HEK293 (cell line): Measurements from ENCODE around the gene MYOZ3.

Source experiments
- EGR2 ChIP-seq: fragments of 450-650 bp; formaldehyde crosslinking; IDR thresholded peaks from 2 replicates; pipeline ENCODE4 v1.5.1; 2016; ENCODE audit warnings: low read depth, missing biosample characterization, missing genetic modification characterization
- HOXC10 ChIP-seq: sonication (generic); formaldehyde crosslinking; IDR thresholded peaks from 2 replicates; pipeline ENCODE4 v1.8.1; 2023; ENCODE audit warnings: mild to moderate bottlenecking, missing genetic modification reagents
- KLF1 ChIP-seq: fragments of 450-650 bp; formaldehyde crosslinking; IDR thresholded peaks from 2 replicates; pipeline ENCODE4 v1.5.1; 2016; ENCODE audit warnings: missing biosample characterization, missing genetic modification characterization
- MYNN ChIP-seq: fragments of 450-650 bp; formaldehyde crosslinking; IDR thresholded peaks from 2 replicates; pipeline ENCODE4 v1.5.1; 2016; ENCODE audit warnings: missing biosample characterization, missing genetic modification characterization, borderline replicate concordance
- PRDM1 ChIP-seq: fragments of 450-650 bp; formaldehyde crosslinking; IDR thresholded peaks from 2 replicates; pipeline ENCODE4; 2016; ENCODE audit warnings: missing biosample characterization, missing genetic modification characterization
- SCRT1 ChIP-seq: fragments of 450-650 bp; formaldehyde crosslinking; IDR thresholded peaks from 2 replicates; pipeline ENCODE4 v1.5.1; 2016; ENCODE audit warnings: missing biosample characterization, missing genetic modification characterization, borderline replicate concordance
- ZBTB49 ChIP-seq: fragments of 450-650 bp; formaldehyde crosslinking; IDR thresholded peaks from 2 replicates; pipeline ENCODE4 v1.5.1; 2016; ENCODE audit warnings: missing biosample characterization, missing genetic modification characterization, low read depth
- ZFP41 ChIP-seq: fragments of 450-650 bp; formaldehyde crosslinking; IDR thresholded peaks from 2 replicates; pipeline ENCODE4 v1.5.1; 2016; ENCODE audit warnings: missing biosample characterization, missing genetic modification characterization, borderline replicate concordance
- ZNF112 ChIP-seq: fragments of 450-650 bp; formaldehyde crosslinking; IDR thresholded peaks from 2 replicates; pipeline ENCODE4 v1.5.0; 2017; ENCODE audit warnings: missing biosample characterization, missing genetic modification characterization
- ZNF133 ChIP-seq: fragments of 450-650 bp; formaldehyde crosslinking; IDR thresholded peaks from 2 replicates; pipeline ENCODE4 v1.5.1; 2016; ENCODE audit warnings: missing biosample characterization, missing genetic modification characterization
- ZNF184 ChIP-seq: fragments of 450-650 bp; IDR thresholded peaks from 2 replicates; pipeline ENCODE4 v1.5.1; 2018; ENCODE audit warnings: missing biosample characterization, mild to moderate bottlenecking, missing genetic modification characterization
- ZNF19 ChIP-seq: fragments of 450-650 bp; formaldehyde crosslinking; IDR thresholded peaks from 2 replicates; pipeline ENCODE4; 2016; ENCODE audit warnings: missing biosample characterization, missing genetic modification characterization, low read depth
- ZNF202 ChIP-seq: fragments of 450-650 bp; formaldehyde crosslinking; IDR thresholded peaks from 2 replicates; pipeline ENCODE4 v1.5.1; 2016; ENCODE audit warnings: missing biosample characterization, missing genetic modification characterization, borderline replicate concordance
- ZNF221 ChIP-seq: fragments of 450-650 bp; formaldehyde crosslinking; IDR thresholded peaks from 2 replicates; pipeline ENCODE4 v1.5.1; 2017; ENCODE audit warnings: missing biosample characterization, missing genetic modification characterization, borderline replicate concordance
- ZNF335 ChIP-seq: fragments of 450-650 bp; formaldehyde crosslinking; conservative IDR thresholded peaks from 2 replicates; pipeline ENCODE4 v1.5.1; 2016; ENCODE audit warnings: missing biosample characterization, missing genetic modification characterization
- ZNF416 ChIP-seq: fragments of 450-650 bp; formaldehyde crosslinking; IDR thresholded peaks from 2 replicates; pipeline ENCODE4 v1.5.1; 2016; ENCODE audit warnings: missing biosample characterization, missing genetic modification characterization
- ZNF473 ChIP-seq: fragments of 450-650 bp; formaldehyde crosslinking; IDR thresholded peaks from 2 replicates; pipeline ENCODE4 v1.5.1; 2017; ENCODE audit warnings: missing biosample characterization, missing genetic modification characterization
- ZNF518A ChIP-seq: fragments of 450-650 bp; formaldehyde crosslinking; conservative IDR thresholded peaks from 2 replicates; pipeline ENCODE4 v1.5.1; 2016; ENCODE audit warnings: low read depth, missing biosample characterization, missing genetic modification characterization
- ZNF571 ChIP-seq: fragments of 450-650 bp; formaldehyde crosslinking; IDR thresholded peaks from 2 replicates; pipeline ENCODE4 v1.5.0; 2017; ENCODE audit warnings: missing biosample characterization, missing genetic modification characterization
- ZNF704 ChIP-seq: fragments of 450-650 bp; formaldehyde crosslinking; IDR thresholded peaks from 2 replicates; pipeline ENCODE4 v1.5.1; 2016; ENCODE audit warnings: missing biosample characterization, missing genetic modification characterization
- ZNF747 ChIP-seq: fragments of 450-650 bp; formaldehyde crosslinking; IDR thresholded peaks from 2 replicates; pipeline ENCODE4 v1.5.1; 2016; ENCODE audit warnings: missing biosample characterization, missing genetic modification characterization
- TF ChIP-seq, protein P1 (sequence below): fragments of 450-650 bp; formaldehyde crosslinking; IDR thresholded peaks from 2 replicates; pipeline ENCODE4 v1.5.1; 2016; ENCODE audit warnings: missing biosample characterization, missing genetic modification characterization
- TF ChIP-seq, protein P2 (sequence below): fragments of 450-650 bp; formaldehyde crosslinking; IDR thresholded peaks from 2 replicates; pipeline ENCODE4 v1.5.1; 2017; ENCODE audit warnings: missing biosample characterization, mild to moderate bottlenecking, missing genetic modification characterization, moderate library complexity
- TF ChIP-seq, protein P3 (sequence below): fragments of 450-650 bp; formaldehyde crosslinking; IDR thresholded peaks from 2 replicates; pipeline ENCODE4 v1.5.1; 2016; ENCODE audit warnings: missing biosample characterization, missing genetic modification characterization

The MYOZ3 gene

GRCh38 chr5:150626853-150627276 is 34.2 kb upstream of the MYOZ3 start (continued):
- no peak for TF ChIP-seq ZNF133 (tag by site-specific recombination)
- TF ChIP-seq HOXC10 (CRISPR knock-in tag): no peak
- TF ChIP-seq, protein P1, sequence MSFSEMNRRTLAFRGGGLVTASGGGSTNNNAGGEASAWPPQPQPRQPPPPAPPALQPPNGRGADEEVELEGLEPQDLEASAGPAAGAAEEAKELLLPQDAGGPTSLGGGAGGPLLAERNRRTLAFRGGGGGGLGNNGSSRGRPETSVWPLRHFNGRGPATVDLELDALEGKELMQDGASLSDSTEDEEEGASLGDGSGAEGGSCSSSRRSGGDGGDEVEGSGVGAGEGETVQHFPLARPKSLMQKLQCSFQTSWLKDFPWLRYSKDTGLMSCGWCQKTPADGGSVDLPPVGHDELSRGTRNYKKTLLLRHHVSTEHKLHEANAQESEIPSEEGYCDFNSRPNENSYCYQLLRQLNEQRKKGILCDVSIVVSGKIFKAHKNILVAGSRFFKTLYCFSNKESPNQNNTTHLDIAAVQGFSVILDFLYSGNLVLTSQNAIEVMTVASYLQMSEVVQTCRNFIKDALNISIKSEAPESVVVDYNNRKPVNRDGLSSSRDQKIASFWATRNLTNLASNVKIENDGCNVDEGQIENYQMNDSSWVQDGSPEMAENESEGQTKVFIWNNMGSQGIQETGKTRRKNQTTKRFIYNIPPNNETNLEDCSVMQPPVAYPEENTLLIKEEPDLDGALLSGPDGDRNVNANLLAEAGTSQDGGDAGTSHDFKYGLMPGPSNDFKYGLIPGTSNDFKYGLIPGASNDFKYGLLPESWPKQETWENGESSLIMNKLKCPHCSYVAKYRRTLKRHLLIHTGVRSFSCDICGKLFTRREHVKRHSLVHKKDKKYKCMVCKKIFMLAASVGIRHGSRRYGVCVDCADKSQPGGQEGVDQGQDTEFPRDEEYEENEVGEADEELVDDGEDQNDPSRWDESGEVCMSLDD (tag by site-specific recombination): no peak
- TF ChIP-seq, protein P2, sequence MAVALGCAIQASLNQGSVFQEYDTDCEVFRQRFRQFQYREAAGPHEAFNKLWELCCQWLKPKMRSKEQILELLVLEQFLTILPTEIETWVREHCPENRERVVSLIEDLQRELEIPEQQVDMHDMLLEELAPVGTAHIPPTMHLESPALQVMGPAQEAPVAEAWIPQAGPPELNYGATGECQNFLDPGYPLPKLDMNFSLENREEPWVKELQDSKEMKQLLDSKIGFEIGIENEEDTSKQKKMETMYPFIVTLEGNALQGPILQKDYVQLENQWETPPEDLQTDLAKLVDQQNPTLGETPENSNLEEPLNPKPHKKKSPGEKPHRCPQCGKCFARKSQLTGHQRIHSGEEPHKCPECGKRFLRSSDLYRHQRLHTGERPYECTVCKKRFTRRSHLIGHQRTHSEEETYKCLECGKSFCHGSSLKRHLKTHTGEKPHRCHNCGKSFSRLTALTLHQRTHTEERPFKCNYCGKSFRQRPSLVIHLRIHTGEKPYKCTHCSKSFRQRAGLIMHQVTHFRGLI (tag by site-specific recombination): no peak
- TF ChIP-seq ZNF221 (tag by site-specific recombination): no peak
- TF ChIP-seq ZNF704 (tag by site-specific recombination): no peak
- no peak for TF ChIP-seq ZFP41
- no peak for TF ChIP-seq SCRT1 (tag by site-specific recombination)
- no peak for TF ChIP-seq ZNF518A (tag by site-specific recombination)
- TF ChIP-seq ZNF335 (tag by site-specific recombination): peak; percentile 54; the same call in 1 of the 2 replicates
- no peak for TF ChIP-seq ZNF747 (tag by site-specific recombination)
- no peak for TF ChIP-seq PRDM1
- TF ChIP-seq, protein P3, sequence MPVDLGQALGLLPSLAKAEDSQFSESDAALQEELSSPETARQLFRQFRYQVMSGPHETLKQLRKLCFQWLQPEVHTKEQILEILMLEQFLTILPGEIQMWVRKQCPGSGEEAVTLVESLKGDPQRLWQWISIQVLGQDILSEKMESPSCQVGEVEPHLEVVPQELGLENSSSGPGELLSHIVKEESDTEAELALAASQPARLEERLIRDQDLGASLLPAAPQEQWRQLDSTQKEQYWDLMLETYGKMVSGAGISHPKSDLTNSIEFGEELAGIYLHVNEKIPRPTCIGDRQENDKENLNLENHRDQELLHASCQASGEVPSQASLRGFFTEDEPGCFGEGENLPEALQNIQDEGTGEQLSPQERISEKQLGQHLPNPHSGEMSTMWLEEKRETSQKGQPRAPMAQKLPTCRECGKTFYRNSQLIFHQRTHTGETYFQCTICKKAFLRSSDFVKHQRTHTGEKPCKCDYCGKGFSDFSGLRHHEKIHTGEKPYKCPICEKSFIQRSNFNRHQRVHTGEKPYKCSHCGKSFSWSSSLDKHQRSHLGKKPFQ (tag by site-specific recombination): no peak
- TF ChIP-seq ZNF473 (tag by site-specific recombination): no peak
- no peak for TF ChIP-seq MYNN (tag by site-specific recombination)
- TF ChIP-seq ZNF19: no peak
- no peak for TF ChIP-seq ZNF112 (tag by site-specific recombination)
- TF ChIP-seq ZNF202 (tag by site-specific recombination): no peak
- no peak for TF ChIP-seq KLF1 (tag by site-specific recombination)
- no peak for TF ChIP-seq ZNF416 (tag by site-specific recombination)
- no peak for TF ChIP-seq ZNF184 (tag by site-specific recombination)
- TF ChIP-seq EGR2: peak; percentile 81
- TF ChIP-seq ZNF571 (tag by site-specific recombination): no peak
- no peak for TF ChIP-seq ZBTB49 (tag by site-specific recombination)
